ENCODE results near the gene EIF4ENIF1. TPM values are rescaled to one million over a fixed set of nuclear protein-coding genes. Genes with fewer than 3 reads are reported as not detected.
"Not testable (repeated sequence)": the region's sequence is repeated elsewhere in the genome, so short reads cannot be mapped to it uniquely, and the experiment has no call there.

Gene EIF4ENIF1
- 21.9 TPM for total RNA-seq

GRCh38 chr22:31489632-31490495 lies at the start of gene EIF4ENIF1:
Gene EIF4ENIF1, minus strand, starts transcription at chr22:31489842. Its CDS starts 1,124 bp downstream, at chr22:31488718.
- Histone ChIP-seq H3K9me3 (ENCODE audit: low read depth, low read length) (no peaks in the 10 kb centered on the region), H3K4me3 (ENCODE audit: low read length) (peak within 1 kb of the TSS; percentile 89), H3K27me3 (ENCODE audit: insufficient read depth, low read length) (no peaks in the 10 kb centered on the region), H3K4me1 (ENCODE audit: insufficient read depth, low read length) (peaks cover 40% of the 10 kb centered on the region)

- H3K4me3 ChIP-seq (ENCODE audit: low read length) = no peak overlapping the region
- no peaks in the 10 kb centered on the region for H3K4me1 ChIP-seq (ENCODE audit: insufficient read depth, low read length)
Observed at GRCh38 chr22:31538815-31539214, 49.2 kb upstream of the EIF4ENIF1 start.

GRCh38 chr22:31537019-31537535 lies 47.4 kb upstream of the EIF4ENIF1 start:
- H3K4me3 ChIP-seq (ENCODE audit: low read length) = no peak overlapping the region
- H3K9me3 ChIP-seq (ENCODE audit: low read depth, low read length) = no peaks in the 10 kb centered on the region
- peaks cover 2% of the 10 kb centered on the region for H3K4me1 ChIP-seq (ENCODE audit: insufficient read depth, low read length)
- H3K27me3 ChIP-seq (ENCODE audit: insufficient read depth, low read length) = no peaks in the 10 kb centered on the region

More at GRCh38 chr22:31538815-31539214, 49.2 kb upstream of the EIF4ENIF1 start:
- Histone ChIP-seq H3K9me3 (ENCODE audit: low read depth, low read length) (no peaks in the 10 kb centered on the region), H3K27me3 (ENCODE audit: insufficient read depth, low read length) (no peaks in the 10 kb centered on the region)

GRCh38 chr22:31533374-31533773 lies 43.7 kb upstream of the EIF4ENIF1 start:
- no peaks in the 10 kb centered on the region for H3K9me3 ChIP-seq (ENCODE audit: low read depth, low read length)
- no peak overlapping the region for H3K4me3 ChIP-seq (ENCODE audit: low read length)
- H3K27me3 ChIP-seq (ENCODE audit: insufficient read depth, low read length) = no peaks in the 10 kb centered on the region
- H3K4me1 ChIP-seq (ENCODE audit: insufficient read depth, low read length) = peaks cover 3% of the 10 kb centered on the region

- Histone ChIP-seq H3K4me3 (ENCODE audit: low read length) (no peak overlapping the region), H3K4me1 (ENCODE audit: insufficient read depth, low read length) (peaks cover 3% of the 10 kb centered on the region), H3K9me3 (ENCODE audit: low read depth, low read length) (no peaks in the 10 kb centered on the region), H3K27me3 (ENCODE audit: insufficient read depth, low read length) (no peaks in the 10 kb centered on the region)
Observed at GRCh38 chr22:31532060-31532459, 42.4 kb upstream of the EIF4ENIF1 start.

GRCh38 chr22:31530823-31531195 lies 41.2 kb upstream of the EIF4ENIF1 start:
- Histone ChIP-seq H3K4me1 (ENCODE audit: insufficient read depth, low read length) (peaks cover 8% of the 10 kb centered on the region), H3K9me3 (ENCODE audit: low read depth, low read length) (no peaks in the 10 kb centered on the region), H3K27me3 (ENCODE audit: insufficient read depth, low read length) (no peaks in the 10 kb centered on the region), H3K4me3 (ENCODE audit: low read length) (no peak overlapping the region)

GRCh38 chr22:31526270-31526669 lies 36.6 kb upstream of the EIF4ENIF1 start:
- Histone ChIP-seq H3K9me3 (ENCODE audit: low read depth, low read length) (no peaks in the 10 kb centered on the region), H3K4me1 (ENCODE audit: insufficient read depth, low read length) (peaks cover 8% of the 10 kb centered on the region), H3K27me3 (ENCODE audit: insufficient read depth, low read length) (no peaks in the 10 kb centered on the region), H3K4me3 (ENCODE audit: low read length) (no peak overlapping the region)

GRCh38 chr22:31524132-31524531 lies 34.5 kb upstream of the EIF4ENIF1 start:
- not testable (repeated sequence) for H3K4me3 ChIP-seq (ENCODE audit: low read length); H3K27me3 ChIP-seq (ENCODE audit: insufficient read depth, low read length); H3K4me1 ChIP-seq (ENCODE audit: insufficient read depth, low read length); H3K9me3 ChIP-seq (ENCODE audit: low read depth, low read length)

- Histone ChIP-seq H3K27me3 (ENCODE audit: insufficient read depth, low read length) (no peaks in the 10 kb centered on the region), H3K4me3 (ENCODE audit: low read length) (no peak overlapping the region), H3K4me1 (ENCODE audit: insufficient read depth, low read length) (no peaks in the 10 kb centered on the region), H3K9me3 (ENCODE audit: low read depth, low read length) (no peaks in the 10 kb centered on the region)
Observed at GRCh38 chr22:31520051-31520450, 30.4 kb upstream of the EIF4ENIF1 start.

GRCh38 chr22:31509061-31509762 lies 19.6 kb upstream of the EIF4ENIF1 start:
- H3K27me3 ChIP-seq (ENCODE audit: insufficient read depth, low read length) = no peaks in the 10 kb centered on the region
- H3K4me1 ChIP-seq (ENCODE audit: insufficient read depth, low read length) = no peaks in the 10 kb centered on the region
- no peak overlapping the region for H3K4me3 ChIP-seq (ENCODE audit: low read length)
- H3K9me3 ChIP-seq (ENCODE audit: low read depth, low read length) = no peaks in the 10 kb centered on the region

GRCh38 chr22:31508536-31508935 lies 18.9 kb upstream of the EIF4ENIF1 start:
- no peaks in the 10 kb centered on the region for H3K9me3 ChIP-seq (ENCODE audit: low read depth, low read length)
- no peak overlapping the region for H3K4me3 ChIP-seq (ENCODE audit: low read length)
- no peaks in the 10 kb centered on the region for H3K27me3 ChIP-seq (ENCODE audit: insufficient read depth, low read length)
- no peaks in the 10 kb centered on the region for H3K4me1 ChIP-seq (ENCODE audit: insufficient read depth, low read length)

GRCh38 chr22:31507517-31507916 lies 17.9 kb upstream of the EIF4ENIF1 start:
- H3K4me1 ChIP-seq (ENCODE audit: insufficient read depth, low read length); H3K4me3 ChIP-seq (ENCODE audit: low read length); H3K27me3 ChIP-seq (ENCODE audit: insufficient read depth, low read length); H3K9me3 ChIP-seq (ENCODE audit: low read depth, low read length): not testable (repeated sequence)

GRCh38 chr22:31504282-31504681 lies 14.6 kb upstream of the EIF4ENIF1 start:
- peaks cover 4% of the 10 kb centered on the region for H3K4me1 ChIP-seq (ENCODE audit: insufficient read depth, low read length)
- H3K4me3 ChIP-seq (ENCODE audit: low read length) = no peak overlapping the region

GRCh38 chr22:31503211-31503964 lies 13.7 kb upstream of the EIF4ENIF1 start:
- Histone ChIP-seq H3K9me3 (ENCODE audit: low read depth, low read length) (no peaks in the 10 kb centered on the region), H3K4me1 (ENCODE audit: insufficient read depth, low read length) (peaks cover 8% of the 10 kb centered on the region), H3K4me3 (ENCODE audit: low read length) (no peak overlapping the region), H3K27me3 (ENCODE audit: insufficient read depth, low read length) (no peaks in the 10 kb centered on the region)

More at GRCh38 chr22:31504282-31504681, 14.6 kb upstream of the EIF4ENIF1 start:
- no peaks in the 10 kb centered on the region for H3K9me3 ChIP-seq (ENCODE audit: low read depth, low read length)
- H3K27me3 ChIP-seq (ENCODE audit: insufficient read depth, low read length) = no peaks in the 10 kb centered on the region

- no peak overlapping the region for H3K4me3 ChIP-seq (ENCODE audit: low read length)
- peaks cover 23% of the 10 kb centered on the region for H3K4me1 ChIP-seq (ENCODE audit: insufficient read depth, low read length)
- H3K27me3 ChIP-seq (ENCODE audit: insufficient read depth, low read length) = no peaks in the 10 kb centered on the region
- H3K9me3 ChIP-seq (ENCODE audit: low read depth, low read length) = no peaks in the 10 kb centered on the region
Observed at GRCh38 chr22:31501738-31502137, 12.1 kb upstream of the EIF4ENIF1 start.
